CD14-positive monocyte (primary cell): ENCODE data around the gene GIT1. TPM values are rescaled to one million over a fixed set of nuclear protein-coding genes. Genes with fewer than 3 reads are reported as not detected.

Experiments used
- DNase-seq, 3 donors: peaks; one replicate each; pipeline ENCODE4 v3.0.0-alpha.2; 2011 to 2022
- H2AFZ ChIP-seq: 2 replicates; pipeline ENCODE4 v1.6.0; 2012; ENCODE audit warnings: mild to moderate bottlenecking, low read depth, low read length, inconsistent platforms; ENCODE audit not compliant: insufficient read depth, poor library complexity, severe bottlenecking
- H3K27ac ChIP-seq, 2 donors: 1 replicate in 1 of 2; 2 replicates in 1 of 2; pipeline ENCODE4 v1.5.1; 2012 to 2013; ENCODE audit warnings: low read length in 2 of 2, control low read depth in 1 of 2, inconsistent platforms in 1 of 2, low read depth in 1 of 2, mild to moderate bottlenecking in 1 of 2
- H3K27me3 ChIP-seq, 2 donors: one replicate each; pipeline versions ENCODE4 v1.6.0 to v1.6.1; 2011 to 2013; ENCODE audit warnings: low read length in 2 of 2; ENCODE audit not compliant: control insufficient read depth in 2 of 2, insufficient read depth in 2 of 2
- H3K36me3 ChIP-seq, 2 donors: replicated peaks in 1 of 2; 1 replicate in 1 of 2; 2 replicates in 1 of 2; pipeline versions ENCODE4 v1.5.1 to v1.6.1; 2012 to 2013; ENCODE audit warnings: low read length in 2 of 2, control low read depth in 1 of 2, inconsistent platforms in 1 of 2, mild to moderate bottlenecking in 1 of 2; ENCODE audit not compliant: insufficient read depth in 2 of 2, control insufficient read depth in 1 of 2
- H3K4me1 ChIP-seq, 2 donors: 1 replicate in 1 of 2; 2 replicates in 1 of 2; pipeline versions ENCODE4 v1.5.1 to v1.6.1; 2012 to 2013; ENCODE audit warnings: low read length in 2 of 2, control low read depth in 1 of 2, inconsistent platforms in 1 of 2, mild to moderate bottlenecking in 1 of 2, moderate library complexity in 1 of 2; ENCODE audit not compliant: insufficient read depth in 2 of 2, control insufficient read depth in 1 of 2
- H3K4me2 ChIP-seq: replicated peaks from 2 replicates; pipeline ENCODE3; 2012; ENCODE audit warnings: low read length, moderate library complexity, mild to moderate bottlenecking; ENCODE audit not compliant: poor library complexity, severe bottlenecking; ENCODE audit errors: extremely low read depth
- H3K4me3 ChIP-seq, 3 experiments: fragments of 200-600 bp in 1 of 3; sonication (generic) in 1 of 3; replicated peaks in 1 of 3; 1 replicate in 2 of 3; 2 replicates in 1 of 3; pipeline ENCODE4 v1.5.1; 2011 to 2013; ENCODE audit warnings: low read length in 3 of 3, mild to moderate bottlenecking in 3 of 3, control low read depth in 2 of 3, low read depth in 2 of 3, inconsistent platforms in 1 of 3, moderate library complexity in 1 of 3
- H3K79me2 ChIP-seq: 2 replicates; pipeline ENCODE4 v1.6.0; 2012; ENCODE audit warnings: mild to moderate bottlenecking, control low read depth, inconsistent platforms, low read length, moderate library complexity; ENCODE audit not compliant: insufficient read depth
- H3K9ac ChIP-seq: 2 replicates; pipeline ENCODE4 v1.6.0; 2017; ENCODE audit warnings: low read length, mild to moderate bottlenecking; ENCODE audit not compliant: insufficient read depth, poor library complexity, severe bottlenecking
- H3K9me3 ChIP-seq, 2 donors: replicated peaks in 1 of 2; 1 replicate in 1 of 2; 2 replicates in 1 of 2; pipeline versions ENCODE4 v1.5.1 to v1.6.1; 2012 to 2013; ENCODE audit warnings: low read length in 2 of 2, control low read depth in 1 of 2; ENCODE audit not compliant: control insufficient read depth in 1 of 2, insufficient read depth in 1 of 2
- H4K20me1 ChIP-seq: 2 replicates; pipeline ENCODE4 v1.6.0; 2012; ENCODE audit warnings: mild to moderate bottlenecking, low read length, control low read depth, moderate library complexity; ENCODE audit not compliant: insufficient read depth
- H3K27ac Mint-ChIP-seq, 7 donors: one replicate each; pipeline ENCODE4 v1.8.0; 2020; ENCODE audit warnings: mild to moderate bottlenecking in 7 of 7, mixed read lengths in 7 of 7, moderate library complexity in 6 of 7, inconsistent platforms in 2 of 7
- H3K27me3 Mint-ChIP-seq, 3 donors: one replicate each; pipeline ENCODE4 v1.8.0; 2021 to 2022; ENCODE audit warnings: low read depth in 3 of 3, mild to moderate bottlenecking in 3 of 3, mixed read lengths in 3 of 3, moderate library complexity in 3 of 3, inconsistent platforms in 1 of 3
- H3K36me3 Mint-ChIP-seq, 2 donors: one replicate each; pipeline ENCODE4 v1.8.0; 2020; ENCODE audit warnings: mixed read lengths in 2 of 2, inconsistent platforms in 1 of 2, mild to moderate bottlenecking in 1 of 2
- H3K4me1 Mint-ChIP-seq: one replicate; pipeline ENCODE4 v1.8.0; 2020; ENCODE audit warnings: mild to moderate bottlenecking, mixed read lengths
- H3K4me3 Mint-ChIP-seq, 2 donors: one replicate each; pipeline ENCODE4 v1.8.0; 2020; ENCODE audit warnings: mild to moderate bottlenecking in 2 of 2, mixed read lengths in 2 of 2, moderate library complexity in 1 of 2
- H3K9me3 Mint-ChIP-seq, 7 donors: one replicate each; pipeline ENCODE4 v1.8.0; 2020 to 2022; ENCODE audit warnings: mixed read lengths in 7 of 7, mild to moderate bottlenecking in 6 of 7, moderate library complexity in 6 of 7, inconsistent platforms in 2 of 7
- CTCF ChIP-seq: fragments of 200-600 bp; IDR thresholded peaks from one replicate; pipeline ENCODE4 v1.8.0; 2022; ENCODE audit warnings: antibody characterized with exemption, mild to moderate bottlenecking
- WGBS: methylation state at CpG from one replicate; pipeline ENCODE4 v1.1.5; 2013; ENCODE audit warnings: missing lambda C conversion rate; ENCODE audit not compliant: insufficient coverage; 5-methylcytosine and 5-hydroxymethylcytosine counted together
- intact Hi-C, 2 donors: fragments of 100-400 bp; cut with micrococcal nuclease; formaldehyde crosslinking; loops; one replicate each; pipeline versions ENCODE4 v1.15.0 to v1.15.1; 2023
- polyA plus RNA-seq, 3 donors: library from polyadenylated mRNA; depleted of rRNA in 1 of 3; unstranded in 2 of 3; stranded (reverse) in 1 of 3; fragments of 300-500 nt in 2 of 3; fragments of >200 nt in 1 of 3; fragmentation: Illumina TruSeq in 2 of 3; gene quantifications; 1 replicate in 2 of 3; 2 replicates in 1 of 3; pipeline ENCODE4 v1.2.3, GENCODE V29; 2012 to 2021

The GIT1 gene
- polyA plus RNA-seq, 3 donors: 3.1 to 41.7 (median 4.4) TPM

GRCh38 chr17:29624586-29624985 lies 35.1 kb upstream of the GIT1 start:
- Mint-ChIP-seq H3K27ac (peak overlapping the region in 1 of 7 donors; percentile 42), H3K36me3 (peaks cover 35% of the 10 kb centered on the region in 2 donors), H3K4me3 (no peak overlapping the region), H3K4me1 (peaks cover 26% of the 10 kb centered on the region), H3K27me3 (peaks cover 22 to 46% (median 35%) of the 10 kb centered on the region in 3 donors), H3K9me3 (no peaks in the 10 kb centered on the region)
- no peak overlapping the region for H3K4me3 ChIP-seq
- no peak overlapping the region for H3K9ac ChIP-seq
- no peak overlapping the region for H3K4me2 ChIP-seq
- peaks cover 23 to 37% of the 10 kb centered on the region in 2 donors for H3K36me3 ChIP-seq
- no CpG with 5 or more reads among the region's 4 CpGs for WGBS
- peaks cover 13 to 16% of the 10 kb centered on the region in 2 donors for H3K4me1 ChIP-seq
- H3K79me2 ChIP-seq: no peaks in the 10 kb centered on the region
- H2AFZ ChIP-seq: no peak overlapping the region
- H3K9me3 ChIP-seq: no peaks in the 10 kb centered on the region
- H3K27me3 ChIP-seq: peaks cover 0 to 35% of the 10 kb centered on the region in 2 donors
- peaks cover 71% of the 10 kb centered on the region for H4K20me1 ChIP-seq
- intact Hi-C loops: no loop called here
- no peak for DNase-seq
- H3K27ac ChIP-seq: no peak overlapping the region
- TF ChIP-seq CTCF: no peak

- Mint-ChIP-seq H3K4me3 (peak overlapping the region; percentile 78 to 83), H3K36me3 (peaks cover 21 to 22% of the 10 kb centered on the region in 2 donors), H3K9me3 (no peaks in the 10 kb centered on the region), H3K4me1 (peaks cover 20% of the 10 kb centered on the region), H3K27me3 (peaks cover 24 to 58% (median 40%) of the 10 kb centered on the region in 3 donors), H3K27ac (no peak overlapping the region)
- Histone ChIP-seq H3K79me2 (no peaks in the 10 kb centered on the region), H3K36me3 (peaks cover 14 to 24% of the 10 kb centered on the region in 2 donors), H3K4me3 (peak overlapping the region in 1 of 3 experiments; percentile 72), H3K9ac (no peak overlapping the region), H3K4me1 (peaks cover 16 to 18% of the 10 kb centered on the region in 2 donors), H3K9me3 (no peaks in the 10 kb centered on the region), H3K4me2 (peak overlapping the region; percentile 81), H2AFZ (peak overlapping the region; percentile 73), H4K20me1 (peaks cover 58% of the 10 kb centered on the region), H3K27me3 (peaks cover 0 to 49% of the 10 kb centered on the region in 2 donors), H3K27ac (no peak overlapping the region)
- 68% methylated on average over 3 of the region's 4 CpGs for WGBS
- no peak for DNase-seq
- no peak for TF ChIP-seq CTCF
- intact Hi-C loops: no loop called here
Measured at GRCh38 chr17:29623283-29623647, 33.8 kb upstream of the GIT1 start.
